Mesenchymal stem cell (in vitro differentiated cells and primary cell): ENCODE measurements around the gene ZG16B.

ENCODE experiments used
- DNase-seq: peaks from one replicate; pipeline ENCODE4 v3.0.0-alpha.2; 2013
- H2AFZ ChIP-seq: one replicate; pipeline ENCODE4 v1.6.1; 2013; ENCODE audit warnings: low read depth, mild to moderate bottlenecking, control low read depth, inconsistent platforms, low read length, moderate library complexity
- H2AK5ac ChIP-seq: 2 replicates; pipeline ENCODE4 v1.6.1; 2013; ENCODE audit warnings: low read length, moderate library complexity, mild to moderate bottlenecking, inconsistent platforms; ENCODE audit not compliant: severe bottlenecking
- H2BK120ac ChIP-seq: one replicate; pipeline ENCODE4 v1.6.1; 2013; ENCODE audit warnings: low read depth, mild to moderate bottlenecking, inconsistent platforms, low read length, moderate library complexity
- H2BK12ac ChIP-seq, 2 experiments: one replicate each; pipeline ENCODE4 v1.6.1; 2013; ENCODE audit warnings: inconsistent platforms in 2 of 2, low read length in 2 of 2, mild to moderate bottlenecking in 2 of 2, moderate library complexity in 2 of 2, control low read depth in 1 of 2
- H2BK15ac ChIP-seq: one replicate; pipeline ENCODE4 v1.6.1; 2013; ENCODE audit warnings: mild to moderate bottlenecking, low read depth, inconsistent platforms; ENCODE audit not compliant: poor library complexity, severe bottlenecking
- H2BK5ac ChIP-seq: 2 replicates; pipeline ENCODE4 v1.6.1; 2013; ENCODE audit warnings: low read depth, mild to moderate bottlenecking, low read length, control low read depth, inconsistent platforms; ENCODE audit not compliant: poor library complexity, severe bottlenecking
- H3K14ac ChIP-seq, 2 experiments: one replicate each; pipeline ENCODE4 v1.6.1; 2013; ENCODE audit warnings: inconsistent platforms in 2 of 2, low read length in 2 of 2, control low read depth in 1 of 2, mild to moderate bottlenecking in 1 of 2, moderate library complexity in 1 of 2
- H3K18ac ChIP-seq, 2 experiments: one replicate each; pipeline ENCODE4 v1.6.1; 2013; ENCODE audit warnings: inconsistent platforms in 2 of 2, low read length in 2 of 2, control low read depth in 1 of 2, low read depth in 1 of 2, mild to moderate bottlenecking in 1 of 2
- H3K23ac ChIP-seq, 2 experiments: one replicate each; pipeline ENCODE4 v1.6.1; 2013; ENCODE audit warnings: inconsistent platforms in 2 of 2, low read length in 2 of 2, mild to moderate bottlenecking in 2 of 2, moderate library complexity in 2 of 2, control low read depth in 1 of 2
- H3K27ac ChIP-seq: 2 replicates; pipeline ENCODE4 v1.5.1; 2013; ENCODE audit warnings: mild to moderate bottlenecking, moderate library complexity, low read length, control low read depth, inconsistent platforms; ENCODE audit not compliant: poor library complexity, severe bottlenecking
- H3K27me3 ChIP-seq, 2 experiments: 2 replicates each; pipeline versions ENCODE4 v1.6.1 to v1.7.0; 2013; ENCODE audit warnings: low read length in 2 of 2, mild to moderate bottlenecking in 2 of 2, moderate library complexity in 2 of 2, control low read depth in 1 of 2, inconsistent platforms in 1 of 2; ENCODE audit not compliant: control insufficient read depth in 1 of 2, insufficient read depth in 1 of 2
- H3K36me3 ChIP-seq, 2 experiments: 2 replicates each; pipeline versions ENCODE4 v1.6.1 to v1.7.0; 2013; ENCODE audit warnings: low read length in 2 of 2, control low read depth in 1 of 2, inconsistent platforms in 1 of 2, low read depth in 1 of 2, mild to moderate bottlenecking in 1 of 2; ENCODE audit not compliant: insufficient read depth in 2 of 2, control insufficient read depth in 1 of 2
- H3K4ac ChIP-seq, 2 experiments: one replicate each; pipeline ENCODE4 v1.6.1; 2013; ENCODE audit warnings: inconsistent platforms in 2 of 2, low read length in 2 of 2, mild to moderate bottlenecking in 2 of 2, moderate library complexity in 2 of 2, control low read depth in 1 of 2, low read depth in 1 of 2
- H3K4me1 ChIP-seq: 2 replicates; pipeline ENCODE4 v1.6.1; 2013; ENCODE audit warnings: low read depth, low read length, control low read depth; ENCODE audit not compliant: control insufficient read depth, insufficient read depth
- H3K4me2 ChIP-seq: 2 replicates; pipeline ENCODE4 v1.6.1; 2013; ENCODE audit warnings: low read length, mild to moderate bottlenecking, inconsistent platforms; ENCODE audit not compliant: poor library complexity, severe bottlenecking
- H3K4me3 ChIP-seq, 2 experiments: 2 replicates each; pipeline versions ENCODE4 v1.5.1 to v1.7.0; 2013; ENCODE audit warnings: low read length in 2 of 2, mild to moderate bottlenecking in 2 of 2, control low read depth in 1 of 2, low read depth in 1 of 2; ENCODE audit not compliant: insufficient read depth in 1 of 2
- H3K79me1 ChIP-seq: replicated peaks from 2 replicates; pipeline ENCODE4 v1.6.1; 2013; ENCODE audit warnings: mild to moderate bottlenecking, control low read depth, low read length, inconsistent platforms; ENCODE audit not compliant: poor library complexity, severe bottlenecking
- H3K9ac ChIP-seq: 2 replicates; pipeline ENCODE4 v1.7.0; 2013; ENCODE audit warnings: mild to moderate bottlenecking, low read length, moderate library complexity
- H3K9me3 ChIP-seq: 2 replicates; pipeline ENCODE4 v1.7.0; 2013; ENCODE audit warnings: mild to moderate bottlenecking, low read length; ENCODE audit not compliant: control insufficient read depth
- H4K8ac ChIP-seq: one replicate; pipeline ENCODE4 v1.6.1; 2013; ENCODE audit warnings: inconsistent platforms, mild to moderate bottlenecking, low read length, moderate library complexity
- H4K91ac ChIP-seq: one replicate; pipeline ENCODE4 v1.6.1; 2013; ENCODE audit warnings: mild to moderate bottlenecking, low read length, inconsistent platforms
- WGBS: methylation state at CpG from one replicate; pipeline ENCODE4 v1.1.7; 2013; ENCODE audit warnings: mixed read lengths; 5-methylcytosine and 5-hydroxymethylcytosine counted together

Gene ZG16B

DNA sequence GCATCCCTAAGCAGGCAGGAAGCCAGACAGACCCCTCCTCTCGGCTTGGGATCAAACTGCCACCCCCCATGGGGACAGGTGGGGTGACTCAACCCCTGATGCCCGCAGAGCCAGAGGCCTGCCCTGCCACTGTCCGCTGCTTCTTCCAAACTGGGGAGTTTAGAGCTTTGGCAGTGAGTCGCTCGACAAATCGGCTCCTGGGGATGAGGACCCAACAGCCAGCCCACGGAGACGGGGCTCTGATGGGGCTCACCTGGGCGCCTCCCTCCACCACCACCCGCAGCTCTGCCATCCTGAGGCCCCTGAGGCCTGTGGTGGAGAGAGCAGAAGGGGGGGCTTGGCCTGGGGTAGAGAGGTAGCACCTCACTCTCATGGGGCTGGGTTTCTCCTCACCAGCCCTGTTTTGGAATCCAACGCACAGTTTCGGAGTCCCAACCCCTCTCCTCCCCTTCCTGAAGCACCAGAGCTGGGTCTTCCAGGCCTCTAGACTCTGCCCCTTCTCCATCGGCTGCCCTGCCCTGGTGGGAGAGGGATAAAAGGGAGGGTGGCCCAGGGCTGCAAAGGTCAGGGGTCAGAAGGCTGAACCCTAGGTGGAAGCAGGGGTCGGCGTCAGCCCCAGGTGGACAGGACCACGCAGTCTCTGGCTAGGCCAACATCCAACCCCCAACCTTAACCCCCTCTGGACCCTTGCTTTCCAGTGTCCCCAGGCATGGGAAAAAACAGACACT is 22.1 kb downstream of the ZG16B start:
- Histone ChIP-seq H3K14ac (no peak overlapping the region), H3K18ac (no peak overlapping the region), H2AK5ac (no peak overlapping the region), H2AFZ (no peak overlapping the region), H3K27me3 (peaks cover 9 to 18% of the 10 kb centered on the region in 2 experiments), H4K91ac (no peak overlapping the region), H3K36me3 (no peaks in the 10 kb centered on the region), H4K8ac (no peak overlapping the region), H3K4me3 (no peak overlapping the region), H3K79me1 (no peaks in the 10 kb centered on the region), H3K27ac (no peak overlapping the region), H3K4ac (no peak overlapping the region), H3K4me1 (peaks cover under 1% of the 10 kb centered on the region), H2BK15ac (peak overlapping the region; percentile 0), H3K4me2 (no peak overlapping the region), H2BK12ac (no peak overlapping the region), H3K9me3 (peaks cover 9% of the 10 kb centered on the region), H3K23ac (no peak overlapping the region), H2BK120ac (no peak overlapping the region), H3K9ac (no peak overlapping the region), H2BK5ac (no peak overlapping the region)
- WGBS = 87% methylated on average over 6 of the region's 16 CpGs
- no peak for DNase-seq

DNA sequence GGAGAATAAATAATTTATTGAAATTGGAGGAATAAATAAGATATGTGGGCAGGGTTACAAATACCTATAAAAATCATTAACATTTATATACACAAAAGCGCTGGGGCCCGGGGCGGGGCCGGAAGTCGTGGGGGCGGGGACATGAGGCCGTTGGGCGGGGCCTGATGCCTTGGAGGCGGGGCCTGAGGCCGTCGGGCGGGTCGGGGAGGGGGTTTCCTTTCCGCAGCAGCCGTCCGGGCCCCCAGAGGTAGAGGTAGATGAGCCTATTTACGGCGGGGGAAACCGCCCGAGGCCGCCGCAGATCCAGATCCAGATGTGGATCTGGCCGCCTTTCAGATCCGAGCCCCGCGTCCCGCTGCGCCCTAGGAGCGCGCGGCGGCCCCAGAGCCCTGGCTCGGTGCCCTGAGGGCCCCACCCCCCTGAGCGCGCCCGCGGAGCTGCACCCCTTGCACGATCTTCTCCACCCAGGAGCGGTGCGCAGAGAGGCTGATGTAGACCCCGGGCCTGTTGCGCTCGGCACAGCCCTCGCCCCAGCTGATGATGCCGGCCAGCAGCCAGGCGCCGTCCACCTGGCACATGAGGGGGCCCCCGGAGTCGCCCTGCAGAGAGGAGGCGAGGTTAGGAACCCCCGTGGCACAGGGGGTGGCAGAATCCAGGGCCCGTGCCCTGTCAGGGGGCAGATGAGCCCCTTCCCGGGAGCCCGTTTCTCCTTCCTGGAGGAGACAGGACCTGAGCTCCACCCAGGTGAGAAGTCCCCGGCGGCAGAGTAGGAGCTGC is 22.8 kb downstream of the ZG16B start:
- no peak overlapping the region for H3K14ac ChIP-seq
- H3K9me3 ChIP-seq = peaks cover 9% of the 10 kb centered on the region
- H3K9ac ChIP-seq = no peak overlapping the region
- no peak overlapping the region for H4K91ac ChIP-seq
- H3K27ac ChIP-seq = no peak overlapping the region
- no peaks in the 10 kb centered on the region for H3K36me3 ChIP-seq
- DNase-seq = no peak
- H2BK120ac ChIP-seq = no peak overlapping the region
- H3K23ac ChIP-seq = no peak overlapping the region
- H3K4me3 ChIP-seq = no peak overlapping the region
- no peak overlapping the region for H2BK15ac ChIP-seq
- H2AFZ ChIP-seq = no peak overlapping the region
- H4K8ac ChIP-seq = no peak overlapping the region
- no peak overlapping the region for H3K4ac ChIP-seq
- H2AK5ac ChIP-seq = no peak overlapping the region
- no peak overlapping the region for H2BK5ac ChIP-seq
- no peak overlapping the region for H2BK12ac ChIP-seq
- no peak overlapping the region for H3K4me2 ChIP-seq
- no peak overlapping the region for H3K18ac ChIP-seq
- H3K4me1 ChIP-seq = peaks cover 7% of the 10 kb centered on the region
- WGBS = 90% methylated on average over 56 of the region's 56 CpGs
- H3K79me1 ChIP-seq = no peaks in the 10 kb centered on the region
- peaks cover 15 to 22% of the 10 kb centered on the region in 2 experiments for H3K27me3 ChIP-seq

DNA sequence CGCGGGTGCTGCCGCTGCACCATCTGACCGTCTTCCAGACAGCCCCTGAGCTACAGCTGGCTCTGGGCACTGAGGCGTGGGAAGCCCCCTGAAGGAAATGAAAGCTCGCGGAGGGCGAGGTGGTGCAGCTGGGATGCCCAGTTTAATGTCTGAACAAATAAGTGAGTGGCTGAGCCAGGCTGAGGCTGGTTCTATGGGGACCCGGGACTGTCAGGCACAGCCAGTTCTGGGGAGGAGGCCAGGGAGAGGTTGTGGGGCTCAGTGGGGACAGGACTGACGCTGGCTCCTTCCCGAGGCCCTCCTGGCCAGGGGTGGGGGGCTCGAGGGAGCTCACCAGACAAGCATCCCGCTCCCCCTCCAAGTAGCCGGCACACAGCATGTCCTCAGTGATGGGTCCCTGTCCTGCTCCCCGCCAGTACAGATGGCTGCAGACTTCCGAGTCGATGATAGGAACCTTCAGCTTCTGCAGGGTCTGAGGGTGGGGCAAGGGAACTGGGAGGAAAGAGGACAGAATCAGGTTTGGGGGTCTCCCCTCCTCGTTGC is 23.5 kb downstream of the ZG16B start:
- no peak overlapping the region for H3K14ac ChIP-seq
- H3K79me1 ChIP-seq = no peaks in the 10 kb centered on the region
- 89% methylated on average over 18 of the region's 18 CpGs for WGBS
- no peak overlapping the region for H2AK5ac ChIP-seq
- H3K9me3 ChIP-seq = peaks cover 9% of the 10 kb centered on the region
- H3K36me3 ChIP-seq = no peaks in the 10 kb centered on the region
- no peak overlapping the region for H3K4me2 ChIP-seq
- no peak overlapping the region for H3K4me3 ChIP-seq
- no peak overlapping the region for H2BK12ac ChIP-seq
- no peak overlapping the region for H2AFZ ChIP-seq
- DNase-seq = no peak
- H3K9ac ChIP-seq = no peak overlapping the region
- no peak overlapping the region for H2BK15ac ChIP-seq
- H3K4ac ChIP-seq = no peak overlapping the region
- H4K91ac ChIP-seq = no peak overlapping the region
- H2BK5ac ChIP-seq = no peak overlapping the region
- no peak overlapping the region for H3K27ac ChIP-seq
- peaks cover 22 to 28% of the 10 kb centered on the region in 2 experiments for H3K27me3 ChIP-seq
- H2BK120ac ChIP-seq = no peak overlapping the region
- no peak overlapping the region for H3K18ac ChIP-seq
- H3K23ac ChIP-seq = no peak overlapping the region
- H3K4me1 ChIP-seq = peaks cover 13% of the 10 kb centered on the region
- no peak overlapping the region for H4K8ac ChIP-seq

DNA sequence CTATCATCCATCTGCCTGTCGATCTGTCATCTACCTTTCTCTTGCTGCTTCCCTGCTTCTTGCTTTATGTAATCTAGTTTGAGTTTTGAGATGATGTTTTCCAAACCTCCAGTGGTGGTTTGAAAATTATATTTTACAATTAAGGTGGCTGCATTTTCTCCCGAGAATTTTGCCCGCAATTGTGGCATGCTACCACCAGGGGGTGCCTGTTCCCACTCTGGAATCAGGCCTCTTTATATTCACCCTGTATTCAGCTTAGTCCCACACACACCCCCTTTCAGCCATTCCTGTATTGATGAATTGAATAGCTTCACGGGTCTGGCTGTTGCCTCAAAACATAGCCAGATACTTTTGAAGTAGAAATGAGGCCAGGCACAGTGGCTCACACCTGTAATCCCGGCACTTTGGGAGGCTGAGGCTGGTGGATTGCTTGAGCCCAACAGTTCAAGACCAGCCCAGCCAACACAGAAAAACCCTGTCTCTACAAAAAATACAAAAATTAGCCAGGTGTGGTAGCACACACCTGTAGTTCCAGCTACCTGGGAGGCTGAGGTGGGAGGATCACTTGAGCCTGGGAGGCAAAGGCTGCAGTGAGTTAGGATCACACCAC is 24.7 kb downstream of the ZG16B start:
- Histone ChIP-seq H2AK5ac (no peak overlapping the region), H3K23ac (no peak overlapping the region), H3K18ac (no peak overlapping the region), H3K27ac (no peak overlapping the region), H2AFZ (no peak overlapping the region), H3K9me3 (peaks cover 9% of the 10 kb centered on the region), H3K14ac (no peak overlapping the region), H2BK5ac (no peak overlapping the region), H2BK15ac (no peak overlapping the region), H3K4me2 (no peak overlapping the region), H4K91ac (no peak overlapping the region), H2BK12ac (no peak overlapping the region), H4K8ac (no peak overlapping the region), H3K79me1 (no peaks in the 10 kb centered on the region), H3K4me1 (peaks cover 17% of the 10 kb centered on the region), H3K36me3 (no peaks in the 10 kb centered on the region), H3K9ac (no peak overlapping the region), H3K4ac (no peak overlapping the region), H3K4me3 (no peak overlapping the region), H2BK120ac (no peak overlapping the region), H3K27me3 (peaks cover 21 to 28% of the 10 kb centered on the region in 2 experiments)
- 76% methylated on average over 5 of the region's 5 CpGs for WGBS
- no peak for DNase-seq
